Measurements from ENCODE around the gene GRIK4. TPM values are rescaled to one million over a fixed set of nuclear protein-coding genes. Genes with fewer than 3 reads are reported as not detected.

The GRIK4 gene
- polyA plus RNA-seq, 1 donor = 1.3 TPM

DNA sequence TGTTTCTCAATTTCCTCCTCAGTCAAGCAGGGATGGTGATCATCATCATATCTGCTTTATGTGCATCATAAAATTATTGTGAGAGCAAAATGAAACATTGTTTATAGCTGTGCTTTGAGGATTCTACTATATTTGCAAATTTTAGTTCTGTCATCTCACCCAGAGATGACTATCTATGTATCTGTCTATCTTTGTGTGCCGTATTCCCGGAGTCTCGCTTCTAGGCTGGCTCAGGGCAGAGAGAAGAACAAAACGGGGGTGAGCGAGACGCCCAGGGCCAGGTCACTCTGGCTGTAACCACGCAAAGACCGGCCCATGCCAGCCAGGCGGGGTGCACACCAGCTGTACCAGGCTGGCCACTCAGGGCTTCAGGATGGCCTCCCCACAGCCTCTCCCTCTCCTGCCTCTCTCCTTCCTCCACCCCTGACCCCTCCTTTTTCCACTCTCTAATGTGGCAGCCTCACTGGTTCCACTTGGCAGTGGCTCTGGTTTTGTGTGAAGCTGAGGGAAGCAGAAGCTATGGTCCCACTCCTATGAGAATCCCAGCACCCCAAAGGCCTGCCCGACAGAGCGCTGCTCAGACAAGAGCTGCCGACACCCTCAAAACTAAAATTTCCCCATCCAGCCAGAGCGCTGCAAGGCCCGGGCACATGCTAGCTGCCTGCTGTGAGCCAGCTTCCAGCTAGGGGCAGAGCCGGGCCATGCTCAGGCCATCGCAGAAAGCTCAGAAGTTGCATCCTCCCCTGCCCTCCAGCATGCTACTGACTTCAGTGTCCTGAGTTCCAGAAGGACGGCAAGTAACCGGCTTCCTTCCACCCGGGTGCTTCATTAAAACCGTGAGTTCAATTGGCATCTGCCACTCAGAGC lies 372.8 kb downstream of the GRIK4 start:
- no peak for DNase-seq

DNA sequence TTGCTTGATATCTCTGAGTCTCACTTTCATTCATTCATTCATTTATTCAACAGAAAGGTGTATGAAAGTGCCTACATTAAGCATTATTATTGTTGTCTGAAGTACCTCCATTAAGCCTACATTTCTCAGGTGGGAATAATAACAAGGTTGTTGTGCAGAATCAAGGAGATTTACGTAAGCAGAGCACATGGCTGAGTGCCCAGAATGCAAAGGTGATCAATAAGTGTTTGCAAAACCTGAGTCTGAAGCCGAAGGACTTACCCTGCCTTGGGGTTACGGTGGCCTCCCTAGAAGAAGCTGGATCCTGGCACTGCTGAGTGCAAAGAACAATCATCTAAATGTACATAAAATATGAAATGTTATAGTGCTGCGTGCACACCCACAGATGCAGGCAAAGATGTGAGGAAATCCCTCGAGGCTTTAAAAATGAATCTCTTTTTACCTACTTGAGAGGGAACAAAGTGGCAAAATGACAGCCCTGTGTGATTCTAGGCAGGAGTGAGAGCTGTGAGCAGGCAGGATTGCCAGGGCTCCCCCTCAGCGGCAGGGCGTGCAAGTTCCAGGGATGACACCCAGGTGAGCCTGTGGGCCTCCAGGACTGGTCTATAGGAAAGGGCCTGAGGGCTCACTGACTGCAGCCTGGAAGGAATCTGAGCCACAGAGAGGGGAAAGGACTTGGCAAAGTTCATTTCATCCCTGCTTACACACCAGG lies 379.2 kb downstream of the GRIK4 start:
- no peak for DNase-seq

- no peak for DNase-seq
Observed at GRCh38 chr11:120893440-120894201, 382.1 kb downstream of the GRIK4 start.

- no peak for DNase-seq
Observed at GRCh38 chr11:120894202-120894985, 382.8 kb downstream of the GRIK4 start.

GRCh38 chr11:120896687-120897086 lies 385.1 kb downstream of the GRIK4 start:
- DNase-seq = no peak

DNA sequence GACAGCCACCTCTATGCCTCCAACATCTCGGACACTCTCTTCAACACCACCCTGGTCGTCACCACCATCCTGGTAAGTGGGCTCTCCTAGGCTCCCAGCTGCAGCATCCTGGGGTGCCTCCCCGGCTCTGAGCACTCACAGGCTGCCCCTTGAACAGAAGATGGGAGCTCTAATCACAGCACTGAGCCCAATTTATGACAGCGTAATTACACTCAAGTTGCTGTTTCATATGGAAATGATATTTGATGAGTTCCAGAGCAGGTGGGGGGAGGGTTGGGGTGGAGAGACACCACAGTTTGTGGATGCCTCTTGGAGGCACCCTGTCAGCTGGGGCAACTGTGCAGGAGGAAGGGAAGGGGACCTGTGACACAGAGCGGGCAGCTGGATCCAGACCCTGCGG lies 387.0 kb downstream of the GRIK4 start:
- DNase-seq = no peak

- DNase-seq = no peak
Observed at GRCh38 chr11:120899720-120900119, 388.2 kb downstream of the GRIK4 start.

- DNase-seq = no peak
Observed at GRCh38 chr11:120900643-120901042, 389.1 kb downstream of the GRIK4 start.

DNA sequence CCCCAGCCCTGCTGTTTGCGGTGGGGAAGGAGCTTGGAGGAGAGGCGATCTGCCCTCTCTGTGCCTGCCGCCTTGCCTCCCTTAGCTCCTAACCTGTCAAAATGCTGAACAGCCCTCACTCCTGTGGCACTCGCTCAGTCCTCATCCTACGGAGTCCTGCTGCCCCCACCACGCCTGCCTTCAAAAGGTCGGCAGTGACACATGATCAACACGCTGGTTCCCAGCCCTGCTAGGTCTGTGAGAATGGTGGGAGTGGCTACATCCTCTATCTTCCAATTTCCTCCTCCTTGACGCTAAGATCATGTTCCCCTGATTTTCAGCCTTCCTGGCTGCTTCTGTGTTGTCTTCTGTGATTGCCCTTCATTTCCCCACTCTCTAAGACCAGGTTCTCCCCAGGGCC lies 392.1 kb downstream of the GRIK4 start:
- no peak for DNase-seq

- DNase-seq = no peak
Observed at GRCh38 chr11:120904116-120904515, 392.6 kb downstream of the GRIK4 start.

GRCh38 chr11:120906766-120907165 lies 395.2 kb downstream of the GRIK4 start:
- DNase-seq = no peak

DNA sequence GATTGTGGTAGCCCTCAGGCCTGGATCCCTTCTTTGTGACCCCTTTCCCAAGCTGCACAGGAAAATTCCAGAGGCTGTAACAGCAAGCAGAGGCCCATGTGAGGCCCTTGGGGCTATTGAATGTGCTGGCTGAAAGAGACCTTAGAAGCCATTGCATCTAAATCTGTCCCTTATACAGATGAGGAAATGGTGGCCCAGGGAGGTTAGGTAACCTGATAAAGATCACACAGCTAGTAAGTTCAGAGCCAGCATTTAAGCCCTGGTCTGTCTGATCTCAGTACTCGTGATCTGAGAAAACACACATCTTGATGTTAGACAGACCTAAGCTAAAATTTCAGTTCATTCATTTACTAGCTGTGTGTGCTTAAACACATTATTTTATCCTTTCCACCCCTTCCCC lies 396.4 kb downstream of the GRIK4 start:
- DNase-seq = no peak

GRCh38 chr11:120908461-120909181 lies 397.1 kb downstream of the GRIK4 start:
- DNase-seq = no peak

- no peak for DNase-seq
Observed at GRCh38 chr11:120909676-120910416, 398.3 kb downstream of the GRIK4 start.

DNA sequence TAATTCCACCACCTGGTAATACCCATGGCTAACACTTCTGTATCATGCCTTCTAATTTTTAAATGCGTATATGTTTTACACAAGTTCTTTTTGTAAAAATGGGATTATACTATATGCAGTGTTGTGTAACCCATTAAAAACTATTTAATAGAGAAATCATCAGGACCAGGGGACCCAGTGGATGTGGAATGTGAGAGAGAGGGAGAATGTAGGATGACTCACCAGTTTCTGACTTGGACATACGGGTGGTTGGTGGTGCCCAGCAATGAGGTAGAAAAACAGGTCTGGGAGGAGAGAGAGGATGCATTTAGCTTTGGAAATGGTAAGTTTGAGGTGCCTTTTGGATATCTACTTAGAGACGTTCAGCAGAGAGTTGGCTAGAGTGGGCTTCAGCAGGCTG lies 400.4 kb downstream of the GRIK4 start:
- DNase-seq = no peak

DNA sequence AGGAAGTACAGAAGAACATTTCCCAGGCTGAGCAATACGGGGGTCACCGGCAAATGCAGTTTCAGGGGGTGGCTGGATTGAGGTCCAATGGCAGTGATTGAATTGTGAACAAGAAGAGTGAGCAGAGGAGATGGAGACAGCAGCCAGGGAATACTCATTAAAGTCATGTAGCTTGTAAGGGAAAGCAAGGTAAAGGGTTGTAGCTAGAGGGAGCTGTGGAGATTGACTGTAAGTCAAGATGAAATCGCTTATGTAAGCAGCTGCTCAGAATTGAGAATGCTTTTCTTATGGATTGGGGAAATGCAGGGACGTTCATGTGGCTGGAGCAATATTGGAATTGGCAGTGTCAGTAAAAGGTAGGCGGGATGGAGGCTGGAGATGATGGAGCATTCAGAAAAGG lies 401.0 kb downstream of the GRIK4 start:
- peak; percentile 39 for DNase-seq

DNA sequence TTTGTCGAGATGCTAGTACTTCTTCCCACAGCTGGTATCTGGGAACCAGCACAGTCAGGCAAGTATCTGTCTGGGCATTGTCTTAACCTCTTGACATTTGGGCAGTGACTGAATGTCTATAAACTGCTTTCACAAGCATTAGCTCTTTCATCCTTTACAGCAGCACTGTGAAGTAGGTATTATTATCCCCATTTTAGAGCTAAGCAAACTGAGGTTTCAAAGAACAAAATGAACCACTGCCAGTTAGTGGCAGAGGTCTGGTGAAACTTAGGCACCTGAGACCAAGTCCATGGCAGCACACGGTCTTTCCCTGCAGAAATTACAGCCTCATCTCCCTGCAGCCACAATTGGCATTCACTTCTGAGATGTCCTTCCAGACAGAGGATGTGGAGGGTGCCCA lies 401.4 kb downstream of the GRIK4 start:
- no peak for DNase-seq

DNA sequence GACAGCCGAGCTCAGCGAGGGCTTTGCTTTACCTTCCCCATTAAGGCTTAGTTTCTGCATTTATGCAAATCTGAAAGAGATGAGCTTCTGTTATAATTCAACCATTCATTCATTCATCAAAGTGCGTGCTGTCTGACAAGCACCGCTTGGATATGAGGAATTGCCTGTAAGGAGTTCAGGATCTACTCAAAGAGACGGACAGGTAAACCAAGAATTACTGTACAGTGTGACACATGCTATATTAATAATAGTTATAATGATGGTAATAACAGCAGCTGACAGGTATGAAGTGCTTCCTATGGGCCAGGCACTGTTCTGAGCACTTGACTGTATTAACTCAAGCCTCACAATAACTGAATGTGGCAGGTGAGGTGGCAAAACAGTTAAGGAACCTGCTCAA lies 402.5 kb downstream of the GRIK4 start:
- DNase-seq = no peak

GRCh38 chr11:120914601-120915000 lies 403.1 kb downstream of the GRIK4 start:
- DNase-seq = peak; percentile 41

DNA sequence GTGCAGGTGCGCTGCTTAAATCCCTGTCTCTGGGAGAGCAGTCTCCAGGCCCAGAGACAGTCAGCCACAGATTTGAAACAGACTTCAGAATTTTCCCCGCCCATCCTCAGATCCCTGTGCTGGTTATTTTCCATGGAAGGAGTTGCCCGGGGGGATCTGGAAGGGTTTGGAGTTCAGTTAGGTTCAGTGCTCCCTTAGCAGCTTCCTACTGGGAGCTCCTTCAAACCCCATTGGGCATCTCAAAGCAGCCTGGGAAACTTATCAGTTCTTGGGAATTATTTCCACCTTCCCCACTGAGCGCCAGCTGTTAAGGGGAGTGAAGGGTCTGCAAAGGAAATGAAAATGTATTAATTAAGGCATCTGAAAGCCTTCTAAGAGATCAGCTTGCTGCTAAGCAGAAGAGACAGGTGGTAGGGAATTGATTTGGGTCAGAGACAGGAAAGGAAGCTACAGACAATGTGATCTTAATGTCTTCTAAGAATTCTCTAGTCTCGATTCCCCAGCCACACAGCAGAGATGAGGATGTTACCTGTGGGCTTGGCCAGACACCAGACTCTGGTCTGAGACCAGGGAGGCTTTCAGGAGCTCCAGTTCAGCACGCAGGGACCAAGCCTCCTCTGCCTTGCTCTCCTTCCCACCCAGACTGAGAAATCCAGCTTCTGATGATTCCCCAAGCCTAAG lies 406.2 kb downstream of the GRIK4 start:
- DNase-seq = no peak

Data from left kidney (tissue), 2 donors.